Hepatocyte (in vitro differentiated cells): Measurements from ENCODE around the gene GABRA4. TPM values are rescaled to one million over a fixed set of nuclear protein-coding genes. Genes with fewer than 3 reads are reported as not detected.
A peak's percentile ranks its signal among the peaks of the same experiment; 100 is the strongest.

Experiments used
- DNase-seq: peaks from one replicate; pipeline ENCODE4 v3.0.0-alpha.2; 2016; ENCODE audit warnings: low spot score
- H2AFZ ChIP-seq: fragments of 200-600 bp; sonication (generic); 2 replicates; pipeline ENCODE4 v1.6.0; 2016; ENCODE audit warnings: antibody characterized with exemption, mild to moderate bottlenecking
- H3K27ac ChIP-seq: fragments of 200-600 bp; sonication (generic); 2 replicates; pipeline ENCODE4 v1.5.1; 2016; ENCODE audit warnings: mild to moderate bottlenecking
- H3K27me3 ChIP-seq: fragments of 200-600 bp; sonication (generic); 2 replicates; pipeline ENCODE4 v1.6.1; 2016
- H3K36me3 ChIP-seq: fragments of 200-600 bp; sonication (generic); replicated peaks from 2 replicates; pipeline ENCODE4 v1.5.1; 2016; ENCODE audit warnings: low read depth; ENCODE audit not compliant: insufficient read depth
- H3K4me1 ChIP-seq: fragments of 200-600 bp; sonication (generic); 2 replicates; pipeline ENCODE4 v1.5.1; 2016; ENCODE audit warnings: mild to moderate bottlenecking, moderate library complexity; ENCODE audit not compliant: insufficient read depth
- H3K4me2 ChIP-seq: fragments of 200-600 bp; sonication (generic); 2 replicates; pipeline ENCODE4 v1.6.0; 2016
- H3K4me3 ChIP-seq: fragments of 200-600 bp; sonication (generic); 2 replicates; pipeline ENCODE4 v1.5.1; 2016; ENCODE audit warnings: mild to moderate bottlenecking
- H3K79me2 ChIP-seq: fragments of 200-600 bp; sonication (generic); 2 replicates; pipeline ENCODE4 v1.6.0; 2017; ENCODE audit warnings: mild to moderate bottlenecking
- H3K9me2 ChIP-seq: fragments of 200-600 bp; sonication (generic); replicated peaks from 2 replicates; pipeline ENCODE4 v1.6.0; 2017; ENCODE audit warnings: mild to moderate bottlenecking; ENCODE audit not compliant: insufficient read depth
- H3K9me3 ChIP-seq: fragments of 200-600 bp; sonication (generic); 2 replicates; pipeline ENCODE4 v1.5.1; 2016; ENCODE audit warnings: low read depth, mild to moderate bottlenecking
- H4K20me1 ChIP-seq: fragments of 200-600 bp; sonication (generic); 2 replicates; pipeline ENCODE4 v1.6.0; 2016; ENCODE audit warnings: mild to moderate bottlenecking; ENCODE audit not compliant: insufficient read depth, poor library complexity, severe bottlenecking
- CTCF ChIP-seq: fragments of 200-600 bp; sonication (generic); IDR thresholded peaks from 2 replicates; pipeline ENCODE4 v1.5.1; 2016; ENCODE audit warnings: antibody characterized with exemption, mild to moderate bottlenecking; ENCODE audit not compliant: poor library complexity
- EZH2 ChIP-seq: fragments of 200-600 bp; sonication (generic); IDR thresholded peaks from 2 replicates; pipeline ENCODE4 v1.6.1; 2016; ENCODE audit warnings: antibody characterized with exemption, mild to moderate bottlenecking, borderline replicate concordance
- EZH2phosphoT487 ChIP-seq: fragments of 200-600 bp; sonication (generic); IDR thresholded peaks from one replicate; pipeline ENCODE4 v1.6.1; 2018; ENCODE audit warnings: antibody characterized with exemption, mild to moderate bottlenecking, low read depth, moderate library complexity; ENCODE audit not compliant: unreplicated experiment, severe bottlenecking
- whole genome bisulfite sequencing: methylation state at CpG from one replicate; pipeline ENCODE4 v1.1.6; 2016; ENCODE audit warnings: low lambda C conversion rate; ENCODE audit errors: missing lambda C conversion rate; 5-methylcytosine and 5-hydroxymethylcytosine counted together
- polyA plus RNA-seq: library from polyadenylated mRNA; unstranded; fragments of >200 nt; fragmentation: Nextera tagmentation; extraction: Ambion mirVana; gene quantifications from 2 replicates; pipeline ENCODE4 v1.2.1, GENCODE V29; 2016
- total RNA-seq: library from RNA; depleted of rRNA; stranded (reverse); fragments of >200 nt; gene quantifications from 2 replicates; pipeline ENCODE4 v1.2.3, GENCODE V29; 2014

The GABRA4 gene
- total and polyA plus RNA-seq, 2 experiments from 2014 or later, result 0.27 to 0.73 TPM

DNA sequence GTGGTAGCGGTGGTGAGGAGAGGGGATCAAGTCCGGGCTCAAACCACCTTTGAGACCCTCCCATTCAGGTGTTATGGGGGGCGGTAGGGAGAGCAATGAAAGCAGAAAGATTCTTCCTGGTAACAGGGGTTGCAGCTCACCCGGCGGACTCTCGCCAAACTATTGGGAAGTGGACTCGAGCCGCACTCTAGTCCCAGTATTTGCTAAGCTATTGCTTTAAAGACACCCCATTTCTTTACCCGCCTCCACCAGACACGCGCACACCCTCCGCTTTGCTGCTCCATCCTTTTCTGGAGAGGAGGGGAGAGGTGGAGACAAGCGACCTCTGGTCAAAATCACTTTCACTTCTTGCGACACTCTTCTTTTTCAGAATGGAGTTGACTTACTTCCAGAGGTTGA lies 625 bp upstream of the GABRA4 start:
- TF ChIP-seq EZH2, result no peak
- TF ChIP-seq EZH2phosphoT487, result no peak
- no peak for TF ChIP-seq CTCF
- 3% methylated on average over 14 of the region's 14 CpGs for WGBS
- Histone ChIP-seq H3K27ac (no peak overlapping the region), H3K9me2 (no peaks in the 10 kb centered on the region), H3K4me1 (no peaks in the 10 kb centered on the region), H3K4me2 (peak overlapping the region; percentile 97), H3K9me3 (no peaks in the 10 kb centered on the region), H3K79me2 (no peaks in the 10 kb centered on the region), H3K27me3 (peaks cover 59% of the 10 kb centered on the region), H3K36me3 (no peaks in the 10 kb centered on the region), H2AFZ (peak overlapping the region; percentile 63), H4K20me1 (no peaks in the 10 kb centered on the region), H3K4me3 (no peak overlapping the region)
- DNase-seq, result no peak

DNA sequence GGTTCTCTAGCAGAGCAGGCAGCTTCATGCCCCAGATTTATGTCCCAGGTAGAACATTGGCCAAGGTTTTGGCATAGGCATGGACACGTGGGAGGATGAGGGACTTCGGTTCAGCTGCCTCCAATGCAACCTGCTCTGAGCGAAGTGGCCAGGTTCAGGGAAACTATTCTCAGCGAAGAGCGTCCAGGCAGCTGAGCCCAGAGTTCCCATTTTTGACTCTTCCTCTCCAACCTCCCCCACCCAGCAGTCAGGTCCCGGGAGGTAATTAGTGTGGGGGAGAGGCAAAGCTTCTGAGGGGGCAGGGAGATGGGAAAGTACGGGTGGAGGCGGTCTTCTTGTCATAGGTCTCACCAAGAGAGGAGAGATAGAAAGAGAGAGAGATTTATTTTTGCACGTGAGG lies 1.0 kb downstream of the GABRA4 start:
- peaks cover 59% of the 10 kb centered on the region for H3K27me3 ChIP-seq
- 30% methylated on average over 9 of the region's 9 CpGs for WGBS

DNA sequence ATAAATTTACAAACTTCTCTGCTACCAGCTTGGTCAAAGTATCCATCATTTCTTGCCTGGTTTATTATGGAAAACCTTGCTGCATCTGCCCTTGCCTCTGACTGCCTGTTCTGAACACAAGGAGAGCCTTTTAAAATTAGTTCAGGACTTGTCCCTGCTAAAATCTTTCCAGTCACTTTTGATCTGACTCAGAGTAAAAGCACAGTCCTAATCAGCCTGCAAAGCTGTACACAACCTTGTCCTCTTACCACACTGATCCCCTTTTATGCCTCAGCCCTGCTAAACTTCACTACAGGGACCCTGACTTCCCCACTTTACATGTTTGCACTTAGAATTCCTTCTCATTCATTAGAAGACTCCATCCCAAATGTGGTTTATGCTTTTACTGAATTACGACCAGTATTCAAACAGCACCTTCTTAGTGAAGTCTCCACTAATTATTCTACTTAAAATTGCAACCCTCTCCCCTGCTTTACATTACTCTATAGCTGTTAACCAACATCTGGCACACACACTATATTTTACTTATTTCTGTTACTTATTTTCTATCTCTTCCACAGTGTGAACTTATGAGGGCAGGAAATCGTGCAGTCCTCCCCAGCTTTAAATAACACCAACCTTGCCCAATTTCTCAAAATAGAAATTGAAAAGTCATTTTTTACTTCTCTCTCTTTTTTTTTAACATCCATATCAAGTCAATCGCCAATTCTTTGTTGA lies 6.3 kb downstream of the GABRA4 start:
- Histone ChIP-seq H3K27me3 (peaks cover 13% of the 10 kb centered on the region), H3K79me2 (no peaks in the 10 kb centered on the region), H4K20me1 (no peaks in the 10 kb centered on the region), H2AFZ (no peak overlapping the region), H3K4me2 (no peak overlapping the region), H3K36me3 (no peaks in the 10 kb centered on the region), H3K27ac (no peak overlapping the region), H3K4me3 (no peak overlapping the region), H3K9me3 (no peaks in the 10 kb centered on the region), H3K9me2 (no peaks in the 10 kb centered on the region), H3K4me1 (no peaks in the 10 kb centered on the region)
- no peak for DNase-seq
- TF ChIP-seq EZH2phosphoT487, result no peak
- TF ChIP-seq EZH2, result no peak
- no peak for TF ChIP-seq CTCF
- 73% methylated on average over 3 of the region's 3 CpGs for WGBS

More for the DNA sequence above, 1.0 kb downstream of the GABRA4 start:
- Histone ChIP-seq H3K79me2 (no peaks in the 10 kb centered on the region), H3K4me1 (no peaks in the 10 kb centered on the region), H2AFZ (no peak overlapping the region), H3K36me3 (no peaks in the 10 kb centered on the region), H3K27ac (no peak overlapping the region), H3K4me2 (no peak overlapping the region), H3K9me3 (no peaks in the 10 kb centered on the region), H4K20me1 (no peaks in the 10 kb centered on the region), H3K9me2 (no peaks in the 10 kb centered on the region), H3K4me3 (no peak overlapping the region)
- no peak for DNase-seq
- TF ChIP-seq EZH2phosphoT487 (no peak), CTCF (no peak), EZH2 (no peak)
